Kidney (tissue), 14 donors: ENCODE results near the gene PRKAA2. TPM values are rescaled to one million over a fixed set of nuclear protein-coding genes. Genes with fewer than 3 reads are reported as not detected.

Experiments used
- DNase-seq, 5 donors: peaks; one replicate each; pipeline ENCODE4 v3.0.0-alpha.2; 2013 to 2020
- FAIRE-seq: peaks from 2 replicates; lab custom pipeline; 2012; peaks lifted over from hg19 to GRCh38; lab: Jason Lieb, UNC
- H3K27ac ChIP-seq, 2 donors: one replicate each; pipeline ENCODE4 v1.7.0; 2013; ENCODE audit warnings: low read depth in 2 of 2, low read length in 2 of 2, inconsistent platforms in 1 of 2
- H3K27me3 ChIP-seq: one replicate; pipeline ENCODE4 v1.7.1; 2013; ENCODE audit warnings: low read length, inconsistent platforms; ENCODE audit not compliant: control insufficient read depth, insufficient read depth
- H3K36me3 ChIP-seq, 3 donors: one replicate each; pipeline versions ENCODE4 v1.7.0 to v1.7.1; 2013; ENCODE audit warnings: low read length in 3 of 3, control low read depth in 1 of 3, inconsistent platforms in 1 of 3; ENCODE audit not compliant: insufficient read depth in 3 of 3, control insufficient read depth in 2 of 3
- H3K4me1 ChIP-seq, 3 donors: one replicate each; pipeline versions ENCODE4 v1.7.0 to v1.7.1; 2013; ENCODE audit warnings: low read length in 3 of 3, inconsistent platforms in 1 of 3, low read depth in 1 of 3; ENCODE audit not compliant: control insufficient read depth in 2 of 3, insufficient read depth in 2 of 3
- H3K4me3 ChIP-seq, 3 donors: one replicate each; pipeline versions ENCODE4 v1.7.0 to v1.8.1; 2013; ENCODE audit warnings: low read length in 3 of 3, control low read depth in 1 of 3, inconsistent platforms in 1 of 3
- H3K9ac ChIP-seq, 3 donors: one replicate each; pipeline versions ENCODE4 v1.7.0 to v1.7.1; 2013; ENCODE audit warnings: low read length in 3 of 3, control low read depth in 1 of 3, inconsistent platforms in 1 of 3
- H3K9me3 ChIP-seq, 3 donors: one replicate each; pipeline versions ENCODE4 v1.7.0 to v1.7.1; 2013; ENCODE audit warnings: low read length in 3 of 3, control low read depth in 1 of 3, inconsistent platforms in 1 of 3; ENCODE audit not compliant: control insufficient read depth in 2 of 3, insufficient read depth in 1 of 3
- intact Hi-C: fragments of 100-400 bp; cut with DNase I; formaldehyde crosslinking; loops from one replicate; pipeline ENCODE4 v1.11.1; 2022
- polyA plus RNA-seq: library from polyadenylated mRNA; stranded (reverse); fragments of 350-450 nt; fragmentation: Illumina TruSeq; extraction: RNeasy Lipid Tissue Mini Kit (QIAGEN cat#74804); gene quantifications from one replicate; pipeline ENCODE4 v1.2.3, GENCODE V29; 2014; ENCODE audit warnings: low read depth, low replicate concordance; ENCODE audit not compliant: insufficient read depth
- total RNA-seq: library from RNA; stranded (reverse); fragmentation: NEBNext Ultra II Directional; extraction: Animal tissue kit (Norgen Biotek cat#: 25700); gene quantifications from one replicate; pipeline ENCODE4 v1.2.1, GENCODE V29; 2021
- TF ChIP-seq, protein P1 (sequence below): IDR thresholded peaks from 3 replicates; pipeline ENCODE4 v1.5.1; 2012; ENCODE audit warnings: mild to moderate bottlenecking, moderate library complexity, borderline replicate concordance; ENCODE audit not compliant: insufficient read depth; ENCODE audit errors: extremely low read depth
- donor health status: control.
- donor health status: control.
- donor health status: control.
- donor health status: control.
- donor health status: control.
- donor health status: DM: yes; HTN: yes; CAD: no.
- donor health status: Normal renal cell carcinoma (clear cell type).

Gene PRKAA2
- total and polyA plus RNA-seq, 2 donors from 2014 or later, result 7.0 to 11.6 TPM

DNA sequence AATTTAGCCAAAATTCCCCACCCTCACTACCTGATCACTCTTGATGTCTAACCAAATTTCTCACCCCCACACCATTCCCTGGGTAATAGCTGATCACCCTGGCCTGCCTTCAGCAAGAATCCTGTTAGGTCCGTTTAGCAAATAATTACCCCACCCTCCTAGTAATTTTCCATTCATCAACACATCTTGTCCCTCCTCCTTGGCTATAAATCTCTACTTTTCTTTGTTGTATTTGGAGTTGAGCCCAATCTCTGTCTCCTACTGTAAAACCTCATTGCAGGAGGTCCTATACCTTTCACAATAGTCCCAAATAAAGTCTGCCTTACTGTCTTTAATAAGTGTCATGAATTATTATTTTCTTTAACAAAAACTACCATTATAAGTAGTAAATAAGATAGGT is 6.9 kb upstream of the PRKAA2 start:
- TF ChIP-seq, protein P1, sequence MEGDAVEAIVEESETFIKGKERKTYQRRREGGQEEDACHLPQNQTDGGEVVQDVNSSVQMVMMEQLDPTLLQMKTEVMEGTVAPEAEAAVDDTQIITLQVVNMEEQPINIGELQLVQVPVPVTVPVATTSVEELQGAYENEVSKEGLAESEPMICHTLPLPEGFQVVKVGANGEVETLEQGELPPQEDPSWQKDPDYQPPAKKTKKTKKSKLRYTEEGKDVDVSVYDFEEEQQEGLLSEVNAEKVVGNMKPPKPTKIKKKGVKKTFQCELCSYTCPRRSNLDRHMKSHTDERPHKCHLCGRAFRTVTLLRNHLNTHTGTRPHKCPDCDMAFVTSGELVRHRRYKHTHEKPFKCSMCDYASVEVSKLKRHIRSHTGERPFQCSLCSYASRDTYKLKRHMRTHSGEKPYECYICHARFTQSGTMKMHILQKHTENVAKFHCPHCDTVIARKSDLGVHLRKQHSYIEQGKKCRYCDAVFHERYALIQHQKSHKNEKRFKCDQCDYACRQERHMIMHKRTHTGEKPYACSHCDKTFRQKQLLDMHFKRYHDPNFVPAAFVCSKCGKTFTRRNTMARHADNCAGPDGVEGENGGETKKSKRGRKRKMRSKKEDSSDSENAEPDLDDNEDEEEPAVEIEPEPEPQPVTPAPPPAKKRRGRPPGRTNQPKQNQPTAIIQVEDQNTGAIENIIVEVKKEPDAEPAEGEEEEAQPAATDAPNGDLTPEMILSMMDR, result no peak
- Histone ChIP-seq H3K9ac (no peak overlapping the region), H3K27me3 (no peaks in the 10 kb centered on the region), H3K36me3 (no peaks in the 10 kb centered on the region), H3K4me1 (peaks cover 0 to 1% (median 0%) of the 10 kb centered on the region in 3 donors), H3K27ac (no peak overlapping the region), H3K4me3 (no peak overlapping the region), H3K9me3 (no peaks in the 10 kb centered on the region)
- DNase-seq (no peak), FAIRE-seq (no peak)
- intact Hi-C loops, result no loop called here

DNA sequence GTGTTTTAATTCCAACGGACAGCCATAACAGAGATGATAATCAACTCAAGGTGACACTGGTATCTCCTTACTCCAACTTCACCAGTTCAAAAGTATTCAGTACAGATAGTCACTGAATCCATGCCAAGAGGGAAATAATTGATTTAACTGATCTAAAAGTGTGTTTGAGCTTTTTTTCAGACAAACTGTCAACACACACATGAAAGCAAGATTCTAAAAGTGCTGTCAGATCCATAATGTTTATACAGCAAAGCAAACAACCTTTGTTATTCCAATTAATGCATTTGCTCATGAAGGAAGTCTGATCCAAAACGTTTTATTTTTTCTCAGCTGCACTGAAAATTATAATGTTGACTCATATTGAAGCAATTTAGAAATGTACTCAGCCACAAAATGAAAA is 5.9 kb upstream of the PRKAA2 start:
- no peak for FAIRE-seq

DNA sequence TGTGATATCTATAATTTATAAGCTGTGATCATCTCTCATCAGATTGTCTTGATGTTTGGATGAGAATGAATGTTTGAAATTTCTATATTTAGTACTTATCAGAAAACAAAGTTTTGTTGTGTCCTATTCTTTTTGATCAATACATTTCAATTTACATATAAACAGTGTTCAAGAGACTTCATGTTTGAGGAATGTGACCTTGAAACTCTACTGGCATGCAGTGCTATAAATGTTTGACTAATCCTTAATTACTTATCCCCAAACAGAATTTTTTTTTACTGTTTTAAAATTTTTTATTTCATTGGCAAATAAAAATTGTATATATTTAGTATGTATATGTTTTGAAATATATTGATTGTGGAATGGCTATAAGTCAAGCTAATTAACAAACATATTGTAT is 1.5 kb upstream of the PRKAA2 start:
- H3K27me3 ChIP-seq, result peaks cover 4% of the 10 kb centered on the region
- intact Hi-C loops, result no loop called here
- H3K9me3 ChIP-seq, result no peaks in the 10 kb centered on the region
- peak overlapping the region in 1 of 3 donors; percentile 9 for H3K9ac ChIP-seq
- DNase-seq (peak in 2 of 5 donors; percentile 35 to 38), FAIRE-seq (peak; percentile 92)
- no peaks in the 10 kb centered on the region for H3K36me3 ChIP-seq
- H3K4me3 ChIP-seq, result peak overlapping the region in 2 of 3 donors; percentile 59 to 71
- TF ChIP-seq, protein P1, result no peak
- peak overlapping the region; percentile 87 to 89 for H3K27ac ChIP-seq
- peaks cover 3 to 11% (median 5%) of the 10 kb centered on the region in 3 donors for H3K4me1 ChIP-seq

More for the DNA sequence above, 5.9 kb upstream of the PRKAA2 start:
- H3K27me3 ChIP-seq, result peaks cover 1% of the 10 kb centered on the region
- H3K27ac ChIP-seq, result no peak overlapping the region
- no peak for DNase-seq
- TF ChIP-seq, protein P1, result no peak
- no peaks in the 10 kb centered on the region for H3K36me3 ChIP-seq
- H3K4me3 ChIP-seq, result no peak overlapping the region
- intact Hi-C loops, result no loop called here
- no peaks in the 10 kb centered on the region for H3K9me3 ChIP-seq
- peaks cover 2 to 4% (median 3%) of the 10 kb centered on the region in 3 donors for H3K4me1 ChIP-seq
- no peak overlapping the region for H3K9ac ChIP-seq
